MCF 10A (cell line): ENCODE measurements around the gene PRKCZ. TPM values are rescaled to one million over a fixed set of nuclear protein-coding genes. Genes with fewer than 3 reads are reported as not detected.

Experiments used
- BruUV-seq: library from RNA; stranded (reverse); fragments of 400-500 nt; replicated peaks from 2 replicates; lab custom pipeline; 2021; lab: Mats Ljungman, UMichigan
- CTCF ChIA-PET: fragments of 300-600 bp; sonication (Branson Sonifier 250); formaldehyde crosslinking; extraction: SDS; loops from one replicate; lab custom pipeline; 2021; ENCODE audit warnings: antibody characterized with exemption, inconsistent platforms; lab: Yijun Ruan, JAX
- POLR2A ChIA-PET: fragments of 300-600, 350-650 bp; sonication (Branson Sonifier 250); formaldehyde crosslinking; extraction: SDS; loops from one replicate; lab custom pipeline; 2020; ENCODE audit warnings: antibody characterized with exemption, inconsistent platforms; lab: Yijun Ruan, JAX
- DNase-seq: peaks from one replicate; pipeline ENCODE4 v3.0.0-alpha.2; 2018; ENCODE audit not compliant: unreplicated experiment
- H3K27ac Mint-ChIP-seq: one replicate; pipeline ENCODE4 v1.8.0; 2022; ENCODE audit warnings: mild to moderate bottlenecking, low read depth, mixed read lengths; ENCODE audit not compliant: unreplicated experiment
- H3K27me3 Mint-ChIP-seq: one replicate; pipeline ENCODE4 v1.8.0; 2022; ENCODE audit warnings: mixed read lengths; ENCODE audit not compliant: insufficient read depth, unreplicated experiment
- H3K36me3 Mint-ChIP-seq: one replicate; pipeline ENCODE4 v1.8.0; 2022; ENCODE audit warnings: mild to moderate bottlenecking, moderate library complexity, mixed read lengths; ENCODE audit not compliant: insufficient read depth, unreplicated experiment
- H3K4me1 Mint-ChIP-seq: one replicate; pipeline ENCODE4 v1.8.0; 2022; ENCODE audit warnings: mixed read lengths; ENCODE audit not compliant: insufficient read depth, unreplicated experiment
- H3K4me3 Mint-ChIP-seq: one replicate; pipeline ENCODE4 v1.8.0; 2022; ENCODE audit warnings: mild to moderate bottlenecking, moderate library complexity, mixed read lengths; ENCODE audit not compliant: unreplicated experiment
- H3K9me3 Mint-ChIP-seq: one replicate; pipeline ENCODE4 v1.8.0; 2022; ENCODE audit warnings: mixed read lengths; ENCODE audit not compliant: unreplicated experiment
- intact Hi-C: fragments of 100-400 bp; cut with micrococcal nuclease; formaldehyde crosslinking; loops from 2 replicates; pipeline ENCODE4 v1.14.1; 2022
- total RNA-seq: library from RNA; stranded (reverse); gene quantifications from 2 replicates; pipeline ENCODE4 v1.2.3, GENCODE V29; 2022
- TF ChIP-seq, protein P1 (sequence below): fragments of 200-600 bp; IDR thresholded peaks from one replicate; pipeline ENCODE4 v1.8.0; 2022; ENCODE audit warnings: antibody characterized with exemption, mild to moderate bottlenecking; ENCODE audit not compliant: unreplicated experiment

The PRKCZ gene
- total RNA-seq, 1 experiment from 2014 or later: 24.9 TPM

- no peaks in the 10 kb centered on the region for H3K9me3 Mint-ChIP-seq
- no peak overlapping the region for H3K27ac Mint-ChIP-seq
- H3K4me1 Mint-ChIP-seq: peaks cover 26% of the 10 kb centered on the region
- intact Hi-C loops: no loop called here
- ChIA-PET CTCF (interaction anchor here (1.1 to 5.0 kb wide), 3 partner anchors 14 to 256 kb away, joined by 3 to 27 read pairs (median 4); partner anchors contain the start of gene FAAP20), POLR2A (interaction anchor here (0.7 to 2.8 kb wide), 8 partner anchors 14 to 182 kb away, joined by 3 to 23 read pairs (median 4); partner anchors contain the start of genes MORN1 and RER1)
- no TSS peak for BruUV-seq
- no peak for DNase-seq
- peaks cover 6% of the 10 kb centered on the region for H3K36me3 Mint-ChIP-seq
- H3K27me3 Mint-ChIP-seq: no peaks in the 10 kb centered on the region
- H3K4me3 Mint-ChIP-seq: peak overlapping the region; percentile 41
- TF ChIP-seq, protein P1, sequence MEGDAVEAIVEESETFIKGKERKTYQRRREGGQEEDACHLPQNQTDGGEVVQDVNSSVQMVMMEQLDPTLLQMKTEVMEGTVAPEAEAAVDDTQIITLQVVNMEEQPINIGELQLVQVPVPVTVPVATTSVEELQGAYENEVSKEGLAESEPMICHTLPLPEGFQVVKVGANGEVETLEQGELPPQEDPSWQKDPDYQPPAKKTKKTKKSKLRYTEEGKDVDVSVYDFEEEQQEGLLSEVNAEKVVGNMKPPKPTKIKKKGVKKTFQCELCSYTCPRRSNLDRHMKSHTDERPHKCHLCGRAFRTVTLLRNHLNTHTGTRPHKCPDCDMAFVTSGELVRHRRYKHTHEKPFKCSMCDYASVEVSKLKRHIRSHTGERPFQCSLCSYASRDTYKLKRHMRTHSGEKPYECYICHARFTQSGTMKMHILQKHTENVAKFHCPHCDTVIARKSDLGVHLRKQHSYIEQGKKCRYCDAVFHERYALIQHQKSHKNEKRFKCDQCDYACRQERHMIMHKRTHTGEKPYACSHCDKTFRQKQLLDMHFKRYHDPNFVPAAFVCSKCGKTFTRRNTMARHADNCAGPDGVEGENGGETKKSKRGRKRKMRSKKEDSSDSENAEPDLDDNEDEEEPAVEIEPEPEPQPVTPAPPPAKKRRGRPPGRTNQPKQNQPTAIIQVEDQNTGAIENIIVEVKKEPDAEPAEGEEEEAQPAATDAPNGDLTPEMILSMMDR: no peak
These were observed 159.3 kb downstream of the PRKCZ start for GRCh38 chr1:2209400-2210083.

DNA sequence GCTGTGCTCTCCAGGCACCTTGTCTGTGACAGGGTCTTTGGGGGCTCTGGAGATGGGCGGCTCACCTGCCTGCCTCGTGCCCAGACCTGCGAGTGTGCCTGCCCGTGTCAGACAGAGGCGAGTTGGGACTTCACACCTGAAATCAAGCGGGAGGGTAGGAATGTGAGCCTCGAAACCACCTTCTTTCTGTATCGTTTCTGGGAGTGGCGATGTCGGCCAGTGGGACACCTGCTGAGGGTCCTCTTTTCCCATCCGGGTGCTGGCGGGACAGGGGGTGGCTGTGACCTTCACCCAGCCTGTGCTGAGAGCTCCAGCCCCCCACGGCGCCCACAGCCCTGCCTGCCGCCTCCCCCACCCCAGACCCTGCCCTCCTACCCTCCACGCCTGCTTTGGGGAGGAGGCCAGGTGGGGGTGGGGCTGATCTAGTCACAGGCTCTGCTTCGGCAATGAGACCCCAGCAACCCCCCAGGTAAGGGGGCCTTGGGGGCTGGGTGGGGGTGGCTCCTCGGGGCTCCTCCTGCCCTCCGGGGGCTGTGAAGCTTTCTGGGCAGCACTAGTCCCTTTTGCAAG is 160.0 kb downstream of the PRKCZ start:
- intact Hi-C loops: no loop called here
- TF ChIP-seq, protein P1: no peak
- no peak overlapping the region for H3K4me3 Mint-ChIP-seq
- no peak for DNase-seq
- H3K4me1 Mint-ChIP-seq: peaks cover 26% of the 10 kb centered on the region
- H3K27me3 Mint-ChIP-seq: no peaks in the 10 kb centered on the region
- no peaks in the 10 kb centered on the region for H3K9me3 Mint-ChIP-seq
- ChIA-PET CTCF (interaction anchor here (1.5 to 5.0 kb wide), 2 partner anchors 15 to 172 kb away, joined by 4 to 27 read pairs; partner anchors contain the start of gene FAAP20), POLR2A (interaction anchor here (0.7 to 2.8 kb wide), 5 partner anchors 19 to 170 kb away, joined by 3 to 23 read pairs (median 3); no protein-coding TSS in a partner anchor)
- H3K27ac Mint-ChIP-seq: no peak overlapping the region
- no TSS peak for BruUV-seq
- peaks cover 6% of the 10 kb centered on the region for H3K36me3 Mint-ChIP-seq

DNA sequence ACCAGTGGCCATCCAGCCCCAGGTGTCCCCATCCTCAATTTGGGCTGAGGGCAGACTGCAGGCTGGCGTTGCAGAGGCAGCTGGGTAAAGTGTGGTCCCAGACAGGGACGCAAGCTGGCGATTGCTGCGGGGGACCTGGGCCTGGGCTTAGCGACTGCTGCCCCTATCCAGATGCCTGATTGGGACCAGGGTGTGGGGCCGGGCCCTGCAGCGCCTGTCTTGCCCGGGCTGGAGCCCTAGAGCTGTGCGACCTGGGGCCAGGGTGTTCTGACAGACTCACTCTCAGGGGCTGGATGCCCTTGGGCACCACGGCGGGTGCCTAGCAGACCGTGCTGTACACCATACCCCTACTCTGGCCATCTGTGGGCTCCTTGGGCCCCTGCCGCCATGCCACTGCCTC is 160.6 kb downstream of the PRKCZ start:
- H3K27ac Mint-ChIP-seq: no peak overlapping the region
- BruUV-seq: no TSS peak
- TF ChIP-seq, protein P1: no peak
- H3K36me3 Mint-ChIP-seq: peaks cover 6% of the 10 kb centered on the region
- CTCF ChIA-PET: interaction anchor here (5.0 kb wide), 1 partner anchor 15 kb away, joined by 27 read pairs; the partner anchor contains the start of gene FAAP20
- no peaks in the 10 kb centered on the region for H3K9me3 Mint-ChIP-seq
- no peak overlapping the region for H3K4me3 Mint-ChIP-seq
- peaks cover 26% of the 10 kb centered on the region for H3K4me1 Mint-ChIP-seq
- intact Hi-C loops: no loop called here
- POLR2A ChIA-PET: interaction anchor here (0.6 kb wide), 1 partner anchor 66 kb away, joined by 3 read pairs; no protein-coding TSS in a partner anchor
- no peaks in the 10 kb centered on the region for H3K27me3 Mint-ChIP-seq
- DNase-seq: no peak

DNA sequence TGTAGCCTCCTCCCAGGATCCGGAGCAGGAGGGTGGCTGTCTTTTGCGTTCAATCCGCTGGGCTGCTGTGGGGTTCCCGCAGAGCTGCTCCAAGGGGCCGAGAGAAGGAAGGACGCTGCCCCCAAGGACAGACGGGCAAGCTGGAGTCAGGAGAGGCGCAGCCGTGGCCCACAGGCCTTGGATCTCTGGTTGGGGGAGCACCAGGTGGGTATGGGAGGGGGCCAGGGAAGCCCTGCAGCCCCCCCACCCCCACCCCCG is 162.0 kb downstream of the PRKCZ start:
- H3K4me1 Mint-ChIP-seq: peaks cover 20% of the 10 kb centered on the region
- no peak for DNase-seq
- H3K36me3 Mint-ChIP-seq: peaks cover 2% of the 10 kb centered on the region
- TF ChIP-seq, protein P1: no peak
- H3K9me3 Mint-ChIP-seq: no peaks in the 10 kb centered on the region
- no peak overlapping the region for H3K4me3 Mint-ChIP-seq
- no peaks in the 10 kb centered on the region for H3K27me3 Mint-ChIP-seq
- intact Hi-C loops: loop anchor here (1.0 kb wide), 1 partner anchor 18 kb away; no protein-coding TSS in a partner anchor
- POLR2A ChIA-PET: interaction anchor here (0.7 to 2.0 kb wide), 4 partner anchors 17 to 179 kb away, joined by 3 to 15 read pairs (median 8); partner anchors contain the start of genes MORN1, RER1 and SKI
- CTCF ChIA-PET: interaction anchor here (0.5 to 5.0 kb wide), 6 partner anchors 17 to 199 kb away, joined by 3 to 27 read pairs (median 6); partner anchors contain the start of gene FAAP20
- no TSS peak for BruUV-seq
- peak overlapping the region; percentile 83 for H3K27ac Mint-ChIP-seq
